ENCODE measurements around the gene CCDC137. TPM values are rescaled to one million over a fixed set of nuclear protein-coding genes. Genes with fewer than 3 reads are reported as not detected.
A peak's percentile ranks its signal among the peaks of the same experiment; 100 is the strongest.

The CCDC137 gene
- total RNA-seq, 2 donors from 2014 or later = 35.8 to 44.2 TPM

DNA sequence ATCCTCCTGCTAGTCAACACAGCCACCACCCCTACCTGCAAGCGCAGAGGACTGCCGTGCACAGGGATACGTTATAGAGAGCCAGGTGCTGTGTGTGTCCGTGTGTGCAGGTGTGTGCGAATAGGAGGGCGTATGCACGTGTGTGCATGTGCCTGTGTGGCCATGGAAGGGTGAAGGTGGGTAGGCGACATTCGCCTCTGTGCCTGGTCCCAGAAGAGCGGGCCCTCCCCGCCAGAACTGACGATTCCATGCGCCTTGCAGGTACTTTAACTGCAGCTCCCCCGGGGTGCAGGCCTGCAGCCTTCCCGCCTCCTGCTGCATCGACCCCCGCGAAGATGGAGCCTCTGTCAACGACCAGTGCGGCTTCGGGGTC is 18.9 kb upstream of the CCDC137 start:
- H3K4me3 ChIP-seq (ENCODE audit: low read length) = peak overlapping the region; percentile 35
- peaks cover 27% of the 10 kb centered on the region for H3K27me3 ChIP-seq (ENCODE audit: control insufficient read depth, insufficient read depth, low read length, poor library complexity, severe bottlenecking)
- Mint-ChIP-seq H3K36me3 (ENCODE audit: low read depth) (no peaks in the 10 kb centered on the region), H3K4me1 (peaks cover 4% of the 10 kb centered on the region), H3K9me3 (peaks cover 11% of the 10 kb centered on the region), H3K4me3 (peak overlapping the region; percentile 26), H3K27ac (no peak overlapping the region), H3K27me3 (ENCODE audit: insufficient read depth) (peaks cover 26% of the 10 kb centered on the region)
- peaks cover 6% of the 10 kb centered on the region for H3K9me3 ChIP-seq (ENCODE audit: control insufficient read depth, low read length)
- DNase-seq = no peak
- 43 to 44% methylated on average over 18 to 21 of the region's 21 CpGs for WGBS, 2 experiments (ENCODE audit: insufficient coverage in 1 of 2, insufficient read length in 1 of 2)
- H3K4me1 ChIP-seq (ENCODE audit: control insufficient read depth, insufficient read depth, low read length) = no peaks in the 10 kb centered on the region
- H3K9ac ChIP-seq (ENCODE audit: extremely low read depth, low read length, poor library complexity, severe bottlenecking) = no peak overlapping the region
- no peak for TF ChIP-seq CTCF (conservative IDR thresholded peaks at IDR 0.05)
- H3K27ac ChIP-seq (ENCODE audit: low read depth, low read length) = no peak overlapping the region
- H3K36me3 ChIP-seq (ENCODE audit: control insufficient read depth, insufficient read depth, low read length) = no peaks in the 10 kb centered on the region

DNA sequence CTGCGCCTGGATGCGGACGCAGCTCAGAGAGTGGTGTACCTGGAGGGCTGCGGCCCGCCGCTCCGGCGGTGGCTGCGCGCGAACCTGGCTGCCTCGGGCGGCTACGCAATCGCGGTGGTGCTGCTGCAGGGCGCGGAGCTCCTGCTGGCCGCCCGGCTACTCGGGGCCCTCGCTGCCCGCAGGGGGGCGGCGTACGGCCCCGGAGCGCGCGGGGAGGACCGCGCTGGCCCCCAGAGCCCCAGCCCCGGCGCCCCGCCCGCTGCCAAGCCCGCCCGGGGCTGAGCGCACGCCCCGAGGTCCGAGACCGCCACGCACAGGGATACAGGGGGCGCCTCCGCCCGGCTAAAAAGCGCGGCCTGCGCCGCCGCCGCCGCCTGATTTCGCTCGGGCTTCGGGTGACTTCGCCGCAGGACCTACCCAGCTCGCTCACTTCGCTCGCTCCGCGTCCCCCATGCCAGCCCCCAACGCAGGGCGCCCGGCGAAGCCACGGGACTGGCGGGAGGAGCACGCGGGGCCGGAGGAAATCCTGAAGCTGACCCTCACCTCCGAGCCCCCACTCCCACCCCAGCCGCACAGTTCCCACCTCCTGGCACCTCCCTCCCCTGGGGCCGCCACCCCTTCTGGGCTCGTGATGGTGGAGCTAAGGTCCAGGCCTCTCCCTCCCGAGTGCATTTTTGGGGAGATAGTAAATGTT is 18.4 kb upstream of the CCDC137 start:
- no peak overlapping the region for H3K27ac ChIP-seq (ENCODE audit: low read depth, low read length)
- peaks cover 6% of the 10 kb centered on the region for H3K9me3 ChIP-seq (ENCODE audit: control insufficient read depth, low read length)
- H3K4me1 Mint-ChIP-seq = peaks cover 6% of the 10 kb centered on the region
- H3K4me3 Mint-ChIP-seq = peak overlapping the region; percentile 27
- no peaks in the 10 kb centered on the region for H3K36me3 Mint-ChIP-seq (ENCODE audit: low read depth)
- peaks cover 26% of the 10 kb centered on the region for H3K27me3 Mint-ChIP-seq (ENCODE audit: insufficient read depth)
- H3K27ac Mint-ChIP-seq = no peak overlapping the region
- peak; percentile 61 for DNase-seq
- H3K9me3 Mint-ChIP-seq = peaks cover 11% of the 10 kb centered on the region
- peaks cover 27% of the 10 kb centered on the region for H3K27me3 ChIP-seq (ENCODE audit: control insufficient read depth, insufficient read depth, low read length, poor library complexity, severe bottlenecking)
- WGBS, 2 experiments (ENCODE audit: insufficient coverage in 1 of 2, insufficient read length in 1 of 2) = 8 to 11% methylated on average over 26 to 77 of the region's 78 CpGs
- H3K4me3 ChIP-seq (ENCODE audit: low read length) = peak overlapping the region; percentile 35
- peak; percentile 19 for TF ChIP-seq CTCF (conservative IDR thresholded peaks at IDR 0.05)
- H3K36me3 ChIP-seq (ENCODE audit: control insufficient read depth, insufficient read depth, low read length) = no peaks in the 10 kb centered on the region
- H3K9ac ChIP-seq (ENCODE audit: extremely low read depth, low read length, poor library complexity, severe bottlenecking) = no peak overlapping the region
- H3K4me1 ChIP-seq (ENCODE audit: control insufficient read depth, insufficient read depth, low read length) = no peaks in the 10 kb centered on the region

GRCh38 chr17:81648707-81649085 is 17.8 kb upstream of the CCDC137 start:
- no peak overlapping the region for H3K27ac Mint-ChIP-seq
- H3K27me3 Mint-ChIP-seq (ENCODE audit: insufficient read depth) = peaks cover 26% of the 10 kb centered on the region
- TF ChIP-seq CTCF (conservative IDR thresholded peaks at IDR 0.05) = no peak
- peaks cover 11% of the 10 kb centered on the region for H3K4me1 Mint-ChIP-seq
- H3K9me3 Mint-ChIP-seq = peaks cover 11% of the 10 kb centered on the region
- 79 to 83% methylated on average over 10 to 14 of the region's 14 CpGs for WGBS, 2 experiments (ENCODE audit: insufficient coverage in 1 of 2, insufficient read length in 1 of 2)
- peak overlapping the region; percentile 35 for H3K4me3 ChIP-seq (ENCODE audit: low read length)
- H3K27me3 ChIP-seq (ENCODE audit: control insufficient read depth, insufficient read depth, low read length, poor library complexity, severe bottlenecking) = peaks cover 27% of the 10 kb centered on the region
- H3K4me3 Mint-ChIP-seq = peak overlapping the region; percentile 27
- no peaks in the 10 kb centered on the region for H3K36me3 Mint-ChIP-seq (ENCODE audit: low read depth)
- H3K9me3 ChIP-seq (ENCODE audit: control insufficient read depth, low read length) = peaks cover 6% of the 10 kb centered on the region
- H3K36me3 ChIP-seq (ENCODE audit: control insufficient read depth, insufficient read depth, low read length) = no peaks in the 10 kb centered on the region
- no peak overlapping the region for H3K9ac ChIP-seq (ENCODE audit: extremely low read depth, low read length, poor library complexity, severe bottlenecking)
- no peak overlapping the region for H3K27ac ChIP-seq (ENCODE audit: low read depth, low read length)
- H3K4me1 ChIP-seq (ENCODE audit: control insufficient read depth, insufficient read depth, low read length) = no peaks in the 10 kb centered on the region
- no peak for DNase-seq

Measured in endodermal cell (in vitro differentiated cells).